Measurements from ENCODE around the gene LTF. TPM values are rescaled to one million over a fixed set of nuclear protein-coding genes. Genes with fewer than 3 reads are reported as not detected.

The LTF gene
- total and polyA plus RNA-seq, 9 of the 15 experiments (the other 6 are each of a cell fraction or from before 2014, with no cell fraction given) = 0.07 TPM; not detected in 8

GRCh38 chr3:46508850-46509591 lies 44.3 kb upstream of the LTF start (continued):
- TF ChIP-seq RBFOX2 (IDR thresholded peaks at IDR 0.05; ENCODE audit: low read depth, low read length) = no peak
- no peak for TF ChIP-seq CEBPG (CRISPR knock-in tag; IDR thresholded peaks at IDR 0.05)
- no peak for TF ChIP-seq CEBPG (tag; conservative IDR thresholded peaks at IDR 0.05 in 1 of 2, IDR thresholded peaks at IDR 0.05 in 1 of 2)
- no peak for TF ChIP-seq RBM14 (IDR thresholded peaks at IDR 0.05; ENCODE audit: borderline replicate concordance, insufficient read depth, low read depth, low read length)
- TF ChIP-seq ILF3 (IDR thresholded peaks at IDR 0.05; ENCODE audit: borderline replicate concordance) = peak; percentile 96
- peak; percentile 69; the same call in 1 of the 2 replicates for TF ChIP-seq THRB (CRISPR knock-in tag; conservative IDR thresholded peaks at IDR 0.05)
- TF ChIP-seq CEBPB (tag; IDR thresholded peaks at IDR 0.05) = no peak
- TF ChIP-seq SOX6 (IDR thresholded peaks at IDR 0.05) = peak; percentile 99
- no peak for TF ChIP-seq GTF2F1 (IDR thresholded peaks at IDR 0.05; ENCODE audit: low read depth, low read length)
- TF ChIP-seq HMGXB4 (CRISPR knock-in tag; IDR thresholded peaks at IDR 0.05) = no peak
- TF ChIP-seq PRMT5 (CRISPR knock-in tag; IDR thresholded peaks at IDR 0.05) = no peak
- TF ChIP-seq STAT6 (CRISPR knock-in tag; IDR thresholded peaks at IDR 0.05) = no peak
- no peak for TF ChIP-seq IRF2 (CRISPR knock-in tag; IDR thresholded peaks at IDR 0.05)
- TF ChIP-seq ZNF212 (CRISPR knock-in tag; IDR thresholded peaks at IDR 0.05) = no peak
- no peak for TF ChIP-seq POLR3A (IDR thresholded peaks at IDR 0.05; ENCODE audit: borderline replicate concordance, extremely low read depth, insufficient read depth, insufficient read length)
- no peak for TF ChIP-seq CSDE1 (IDR thresholded peaks at IDR 0.05)
- peak; percentile 99 for TF ChIP-seq ARNT (IDR thresholded peaks at IDR 0.05)
- TF ChIP-seq PRPF4 (IDR thresholded peaks at IDR 0.05; ENCODE audit: insufficient read depth, low read depth, low read length, poor library complexity, severe bottlenecking) = no peak
- peak; percentile 97 for TF ChIP-seq ZNF589 (CRISPR knock-in tag; IDR thresholded peaks at IDR 0.05; ENCODE audit: low read depth)
- peak; percentile 97 for TF ChIP-seq TARDBP (IDR thresholded peaks at IDR 0.05)
- peak; percentile 11 to 50; a peak in 1 of 4 replicates for TF ChIP-seq MLLT1 (IDR thresholded peaks at IDR 0.05)
- peak; percentile 10; the same call in 1 of the 2 replicates for TF ChIP-seq ZNF79 (CRISPR knock-in tag; IDR thresholded peaks at IDR 0.05; ENCODE audit: low read depth)

Data from K562 (cell line).